ENCODE data around the gene STK38.

DNA sequence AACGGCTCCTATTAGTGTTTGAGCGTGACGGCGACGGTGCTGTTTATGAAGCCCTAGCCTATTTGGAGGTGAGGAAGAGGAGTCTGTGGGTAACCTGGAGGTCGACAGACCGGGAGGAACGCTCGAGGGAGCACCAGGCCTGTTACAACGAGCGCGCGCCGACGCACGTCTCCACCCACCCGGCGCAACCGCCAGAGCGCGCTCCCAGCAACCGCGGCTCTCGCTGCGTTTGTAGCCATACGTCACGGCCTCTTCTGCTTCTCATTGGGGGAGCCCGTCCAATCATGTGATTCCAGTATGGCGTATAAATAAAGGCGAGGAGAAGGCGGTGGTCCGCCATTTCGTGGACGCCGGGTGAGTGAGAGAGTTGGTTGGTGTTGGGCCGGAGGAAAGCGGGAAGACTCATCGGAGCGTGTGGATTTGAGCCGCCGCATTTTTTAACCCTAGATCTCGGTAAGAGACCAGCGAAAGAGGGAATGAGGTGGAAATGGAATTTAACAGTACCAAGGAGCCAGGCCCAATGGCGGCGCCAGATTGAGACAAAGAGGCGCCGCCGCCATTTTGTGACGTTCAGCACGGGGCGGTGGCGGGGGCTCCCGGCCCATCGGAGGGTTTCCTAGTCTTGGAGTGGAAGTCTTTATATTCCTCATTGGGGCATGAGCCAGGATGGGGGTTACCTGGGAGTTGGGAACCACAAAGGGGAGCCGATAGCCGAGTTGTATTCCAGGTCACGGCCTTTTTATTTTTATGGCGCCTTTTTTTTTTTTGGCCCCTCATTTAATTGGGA is 46.9 kb upstream of the STK38 start, which contains the start of gene SRSF3:
- TF ChIP-seq, protein P1, sequence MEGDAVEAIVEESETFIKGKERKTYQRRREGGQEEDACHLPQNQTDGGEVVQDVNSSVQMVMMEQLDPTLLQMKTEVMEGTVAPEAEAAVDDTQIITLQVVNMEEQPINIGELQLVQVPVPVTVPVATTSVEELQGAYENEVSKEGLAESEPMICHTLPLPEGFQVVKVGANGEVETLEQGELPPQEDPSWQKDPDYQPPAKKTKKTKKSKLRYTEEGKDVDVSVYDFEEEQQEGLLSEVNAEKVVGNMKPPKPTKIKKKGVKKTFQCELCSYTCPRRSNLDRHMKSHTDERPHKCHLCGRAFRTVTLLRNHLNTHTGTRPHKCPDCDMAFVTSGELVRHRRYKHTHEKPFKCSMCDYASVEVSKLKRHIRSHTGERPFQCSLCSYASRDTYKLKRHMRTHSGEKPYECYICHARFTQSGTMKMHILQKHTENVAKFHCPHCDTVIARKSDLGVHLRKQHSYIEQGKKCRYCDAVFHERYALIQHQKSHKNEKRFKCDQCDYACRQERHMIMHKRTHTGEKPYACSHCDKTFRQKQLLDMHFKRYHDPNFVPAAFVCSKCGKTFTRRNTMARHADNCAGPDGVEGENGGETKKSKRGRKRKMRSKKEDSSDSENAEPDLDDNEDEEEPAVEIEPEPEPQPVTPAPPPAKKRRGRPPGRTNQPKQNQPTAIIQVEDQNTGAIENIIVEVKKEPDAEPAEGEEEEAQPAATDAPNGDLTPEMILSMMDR (IDR thresholded peaks at IDR 0.05) = peak in 3 of 4 experiments; percentile 57 to 64 (median 57)
- TF ChIP-seq POLR2AphosphoS5 (IDR thresholded peaks at IDR 0.05) = peak; percentile 100
- TF ChIP-seq EP300 (IDR thresholded peaks at IDR 0.05) = no peak
- TF ChIP-seq POLR2A (IDR thresholded peaks at IDR 0.05) = peak; percentile 100

Measured in gastroesophageal sphincter (tissue), 3 donors.